Fibroblast of the conjunctiva (primary cell): ENCODE measurements around the gene HAUS7.

Source experiments
- DNase-seq: peaks from one replicate; pipeline ENCODE4 v3.0.0-alpha.2; 2010; ENCODE audit warnings: low read depth

The HAUS7 gene

GRCh38 chrX:153455571-153455970 is 14.8 kb downstream of the HAUS7 start:
- DNase-seq: no peak

- DNase-seq: no peak
Measured at GRCh38 chrX:153454901-153455550, 15.3 kb downstream of the HAUS7 start.

- no peak for DNase-seq
Measured at GRCh38 chrX:153450949-153451277, 19.5 kb downstream of the HAUS7 start.

GRCh38 chrX:153450114-153450948 is 20.0 kb downstream of the HAUS7 start:
- no peak for DNase-seq

GRCh38 chrX:153449368-153450113 is 20.8 kb downstream of the HAUS7 start:
- DNase-seq: no peak

GRCh38 chrX:153448556-153449367 is 21.6 kb downstream of the HAUS7 start:
- no peak for DNase-seq

- no peak for DNase-seq
Measured at GRCh38 chrX:153447581-153447960, 22.8 kb downstream of the HAUS7 start.

GRCh38 chrX:153446950-153447580 is 23.3 kb downstream of the HAUS7 start:
- no peak for DNase-seq

- no peak for DNase-seq
Measured at GRCh38 chrX:153446636-153446936, 23.8 kb downstream of the HAUS7 start.

- DNase-seq: no peak
Measured at GRCh38 chrX:153445856-153446635, 24.3 kb downstream of the HAUS7 start, which contains the start of gene TREX2. TREX2 (minus strand) TSS chrX:153446056; CDS start chrX:153445430, 626 bp downstream.

- DNase-seq: no peak
Measured at GRCh38 chrX:153445106-153445855, 25.1 kb downstream of the HAUS7 start.

GRCh38 chrX:153444333-153445011 is 25.9 kb downstream of the HAUS7 start:
- DNase-seq: no peak

- no peak for DNase-seq
Measured at GRCh38 chrX:153443476-153444332, 26.7 kb downstream of the HAUS7 start.

- no peak for DNase-seq
Measured at GRCh38 chrX:153442463-153442862, 27.9 kb downstream of the HAUS7 start.

GRCh38 chrX:153441981-153442380 is 28.4 kb downstream of the HAUS7 start:
- DNase-seq: no peak

GRCh38 chrX:153441296-153441695 is 29.1 kb downstream of the HAUS7 start:
- DNase-seq: no peak

- no peak for DNase-seq
Measured at GRCh38 chrX:153440556-153441135, 29.7 kb downstream of the HAUS7 start.

GRCh38 chrX:153439977-153440376 is 30.4 kb downstream of the HAUS7 start:
- no peak for DNase-seq
